A549 (cell line): ENCODE results near the gene ITIH6. TPM values are rescaled to one million over a fixed set of nuclear protein-coding genes. Genes with fewer than 3 reads are reported as not detected.
"Not testable (repeated sequence)": the region's sequence is repeated elsewhere in the genome, so short reads cannot be mapped to it uniquely, and the experiment has no call there.

Experiments
- ATAC-seq, 2 experiments: fragments of 200-7000 bp in 1 of 2; fragments of >200 bp in 1 of 2; cut with Nextera tagmentation in 1 of 2; cut with Tn5 transposase in 1 of 2; 3 replicates each; pipeline versions ENCODE4 v1.8.0 to v1.9.1; 2018 to 2020; ENCODE audit warnings: mild to moderate bottlenecking in 1 of 2, moderate library complexity in 1 of 2
- CTCF ChIA-PET: fragments of 300-600 bp; sonication (Branson Sonifier 250); formaldehyde crosslinking; extraction: SDS; loops from one replicate; lab custom pipeline; 2021; ENCODE audit warnings: antibody characterized with exemption, inconsistent platforms; lab: Yijun Ruan, JAX
- POLR2A ChIA-PET: fragments of 350-600 bp; formaldehyde crosslinking; extraction: SDS; loops from one replicate; lab custom pipeline; 2021; ENCODE audit warnings: antibody characterized with exemption, inconsistent platforms; lab: Yijun Ruan, JAX
- DNase-seq, 2 experiments: peaks; one replicate each; pipeline versions ENCODE4 v3.0.0 to v3.0.0-alpha.2; 2011 to 2016; ENCODE audit warnings: low read depth in 1 of 2, low spot score in 1 of 2
- FAIRE-seq: peaks from 2 replicates; lab custom pipeline; 2011; peaks lifted over from hg19 to GRCh38; lab: Jason Lieb, UNC
- H3K27ac ChIP-seq, 2 experiments: fragments of >200 bp; sonication (Bioruptor Twin); formaldehyde crosslinking; 3 replicates each; pipeline ENCODE4 v1.5.1; 2016 to 2017
- H3K4me1 ChIP-seq: fragments of >200 bp; sonication (Bioruptor Twin); formaldehyde crosslinking; 3 replicates; pipeline ENCODE4 v1.6.1; 2016
- H3K4me2 ChIP-seq: fragments of >200 bp; sonication (Bioruptor Twin); formaldehyde crosslinking; 3 replicates; pipeline ENCODE4 v1.6.1; 2016
- H3K4me3 ChIP-seq: fragments of >200 bp; sonication (Bioruptor Twin); formaldehyde crosslinking; 3 replicates; pipeline ENCODE4 v1.5.1; 2016
- H3K9me3 ChIP-seq: fragments of >200 bp; sonication (Bioruptor Twin); formaldehyde crosslinking; 3 replicates; pipeline ENCODE4 v1.6.1; 2016
- BHLHE40 ChIP-seq: IDR thresholded peaks from 2 replicates; pipeline ENCODE4 v1.6.1; 2012; ENCODE audit warnings: low read depth, low read length, inconsistent platforms
- CBX8 ChIP-seq: fragments of 200-600 bp; sonication (generic); IDR thresholded peaks from 2 replicates; pipeline ENCODE4 v1.6.1; 2016
- EHF ChIP-seq: fragments of 250-450 bp; sonication (Bioruptor Pico); IDR thresholded peaks from 2 replicates; pipeline ENCODE4 v1.5.0; 2020; ENCODE audit warnings: mild to moderate bottlenecking
- FOSB ChIP-seq: fragments of 250-450 bp; sonication (Bioruptor Pico); IDR thresholded peaks from 2 replicates; pipeline ENCODE4 v1.5.0; 2020; ENCODE audit warnings: mild to moderate bottlenecking, moderate library complexity
- FOSL2 ChIP-seq, 2 experiments: fragments of 450-650 bp in 1 of 2; fragments of >200 bp in 1 of 2; sonication (Bioruptor Twin) in 1 of 2; formaldehyde crosslinking; IDR thresholded peaks; 2 replicates each; pipeline versions ENCODE4 v1.5.0 to v1.6.1; 2016 to 2020; ENCODE audit warnings: mild to moderate bottlenecking in 1 of 2, moderate library complexity in 1 of 2
- HEYL ChIP-seq: fragments of 250-450 bp; sonication (Bioruptor Pico); IDR thresholded peaks from 2 replicates; pipeline ENCODE4 v1.8.0; 2021; ENCODE audit warnings: mild to moderate bottlenecking, moderate library complexity
- HOXA7 ChIP-seq: fragments of 250-450 bp; sonication (Bioruptor Pico); IDR thresholded peaks from 2 replicates; pipeline ENCODE4 v1.5.0; 2020; ENCODE audit warnings: mild to moderate bottlenecking, moderate library complexity
- JUN ChIP-seq, 2 experiments: fragments of >200 bp; sonication (Bioruptor Twin); formaldehyde crosslinking; IDR thresholded peaks; 2 replicates in 1 of 2; 3 replicates in 1 of 2; pipeline ENCODE4 v1.6.1; 2016 to 2017
- JUNB ChIP-seq: fragments of >200 bp; sonication (Bioruptor Twin); formaldehyde crosslinking; IDR thresholded peaks from 2 replicates; pipeline ENCODE4 v1.6.1; 2016
- MAFK ChIP-seq: fragments of 450-650 bp; IDR thresholded peaks from 2 replicates; pipeline ENCODE4 v1.6.1; 2014; ENCODE audit not compliant: partially characterized antibody
- MYC ChIP-seq: IDR thresholded peaks from 2 replicates; pipeline ENCODE4 v1.6.1; 2012; ENCODE audit warnings: mild to moderate bottlenecking, inconsistent platforms, low read length, improper control_type of control experiment, borderline replicate concordance
- PHF8 ChIP-seq: fragments of 200-600 bp; sonication (generic); IDR thresholded peaks from 2 replicates; pipeline ENCODE4 v1.6.1; 2016; ENCODE audit warnings: low read depth, mild to moderate bottlenecking, antibody characterized with exemption, moderate library complexity, borderline replicate concordance
- POLR2AphosphoS2 ChIP-seq: conservative IDR thresholded peaks from 2 replicates; pipeline ENCODE4 v1.6.1; 2012; ENCODE audit warnings: low read length, improper control_type of control experiment, inconsistent platforms
- RAD21 ChIP-seq, 2 experiments: fragments of >200 bp in 1 of 2; sonication (Bioruptor Twin) in 1 of 2; formaldehyde crosslinking in 1 of 2; IDR thresholded peaks in 1 of 2; conservative IDR thresholded peaks in 1 of 2; 2 replicates in 1 of 2; 3 replicates in 1 of 2; pipeline ENCODE4 v1.6.1; 2012 to 2018; ENCODE audit warnings: inconsistent platforms in 1 of 2
- RARB ChIP-seq: fragments of 250-450 bp; sonication (Bioruptor Pico); IDR thresholded peaks from 2 replicates; pipeline ENCODE4 v1.8.0; 2021; ENCODE audit warnings: mild to moderate bottlenecking, moderate library complexity
- ZNF302 ChIP-seq: fragments of 250-450 bp; sonication (Bioruptor Pico); IDR thresholded peaks from 2 replicates; pipeline ENCODE4 v1.9.0; 2021; ENCODE audit warnings: inconsistent platforms, mild to moderate bottlenecking, moderate library complexity
- ZSCAN20 ChIP-seq: fragments of 250-450 bp; sonication (Bioruptor Pico); IDR thresholded peaks from 2 replicates; pipeline ENCODE4 v1.8.0; 2022; ENCODE audit warnings: mild to moderate bottlenecking, moderate library complexity
- WGBS: methylation state at CpG from one replicate; pipeline ENCODE4 v1.1.6; 2017; ENCODE audit errors: missing lambda C conversion rate; 5-methylcytosine and 5-hydroxymethylcytosine counted together
- polyA plus RNA-seq, 4 experiments: library from polyadenylated mRNA; depleted of rRNA in 3 of 4; stranded (reverse); fragments of >200 nt; fragmentation: RNase III in 1 of 4; extraction: RNeasy Plus Mini Kit Qiagen cat#74134 plus additional on column Dnase treatment in 1 of 4; gene quantifications; 2 replicates in 3 of 4; 3 replicates in 1 of 4; pipeline ENCODE4 v1.2.3, GENCODE V29; 2011 to 2017
- TF ChIP-seq, protein P1 (sequence below): fragments of >200 bp; sonication (Bioruptor Twin); formaldehyde crosslinking; IDR thresholded peaks from 2 replicates; pipeline ENCODE4 v1.6.1; 2016
- TF ChIP-seq, protein P2 (sequence below): IDR thresholded peaks from 2 replicates; pipeline ENCODE4 v1.6.1; 2012; ENCODE audit warnings: low read depth, borderline replicate concordance

ITIH6 gene
- polyA plus RNA-seq, 2 of the 4 experiments (the other 2 are of a cell fraction): 0.04 TPM; not detected in 1

DNA sequence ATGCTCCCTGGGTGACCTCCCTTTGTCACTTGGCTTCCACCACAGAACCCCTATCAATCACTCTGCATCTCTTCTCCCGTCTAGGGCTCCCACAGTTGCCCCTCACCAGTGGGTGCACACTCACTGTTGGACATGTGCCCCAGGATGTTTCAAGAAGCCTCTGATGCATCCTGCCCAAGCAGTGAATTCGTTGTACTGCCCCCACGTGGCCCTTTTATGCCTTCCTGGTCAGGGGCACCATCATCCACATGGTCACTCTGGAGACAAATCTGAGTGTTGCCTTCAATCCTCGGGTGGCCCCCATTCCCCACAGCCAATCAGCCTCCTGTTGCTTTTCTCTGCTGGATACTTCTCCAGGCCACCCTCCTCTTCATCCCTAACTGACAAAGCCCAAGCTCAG is 12.2 kb downstream of the ITIH6 start:
- Histone ChIP-seq H3K4me2 (no peak overlapping the region), H3K27ac (no peak overlapping the region), H3K9me3 (no peaks in the 10 kb centered on the region), H3K4me3 (no peak overlapping the region), H3K4me1 (no peaks in the 10 kb centered on the region)
- FAIRE-seq (no peak), ATAC-seq (peak; percentile 13 to 84; a peak in 3 of 6 replicates), DNase-seq (peak in 1 of 2 experiments; percentile 21)
- WGBS: 4% methylated on average over 4 of the region's 4 CpGs
- ChIA-PET POLR2A (no interaction called here), CTCF (interaction anchor here (1.5 kb wide), 1 partner anchor 12 kb away, joined by 4 read pairs; the partner anchor contains the start of gene ITIH6)
- TF ChIP-seq CBX8 (no peak), RAD21 (conservative IDR thresholded peaks at IDR 0.05 in 1 of 2, IDR thresholded peaks at IDR 0.05 in 1 of 2) (peak in 1 of 2 experiments; percentile 21; a peak in 1 of 5 replicates), BHLHE40 (no peak)

DNA sequence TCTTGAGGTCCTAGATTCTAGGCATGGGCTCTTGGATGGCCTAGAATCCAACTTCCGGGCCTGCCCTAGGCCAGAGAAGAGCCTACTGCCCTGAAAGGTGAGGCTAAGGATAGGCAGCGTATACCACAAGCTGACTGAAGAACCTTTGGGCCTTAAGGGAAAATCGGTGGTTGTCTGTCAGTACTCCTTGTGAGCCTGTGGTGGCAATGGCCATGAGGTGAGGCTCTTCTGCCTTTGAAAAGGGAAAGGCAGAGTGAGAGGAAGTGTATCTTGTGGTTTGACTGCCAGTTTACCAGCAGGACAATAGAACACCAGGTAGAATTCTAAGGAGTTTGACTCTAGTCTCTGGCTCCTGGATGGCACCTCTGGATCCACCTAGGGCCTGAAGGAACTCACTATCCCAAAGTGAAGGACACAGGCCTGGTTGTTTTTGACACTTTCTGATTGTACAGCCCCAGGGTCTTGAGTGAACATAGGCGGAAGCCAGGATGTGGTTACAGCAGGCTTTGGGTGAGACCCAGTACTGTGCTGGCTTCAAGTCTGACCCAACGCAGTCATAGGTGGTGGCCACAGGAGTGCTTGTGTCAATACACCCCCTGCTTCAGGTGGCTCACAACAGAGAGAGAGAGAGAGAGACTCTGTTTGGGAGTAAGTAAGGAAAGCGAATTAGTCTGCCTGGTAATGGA is 20.9 kb downstream of the ITIH6 start:
- CTCF ChIA-PET: no interaction called here
- Histone ChIP-seq H3K9me3 (no peaks in the 10 kb centered on the region), H3K4me1 (no peaks in the 10 kb centered on the region), H3K4me3 (no peak overlapping the region), H3K27ac (no peak overlapping the region), H3K4me2 (no peak overlapping the region)
- TF ChIP-seq POLR2AphosphoS2 (no peak), FOSB (CRISPR knock-in tag) (no peak), JUN (IDR thresholded peaks at IDR 0.05) (no peak), CBX8 (no peak), HOXA7 (no peak), ZNF302 (no peak), PHF8 (no peak), FOSL2 (IDR thresholded peaks at IDR 0.05) (no peak), FOSL2 (CRISPR knock-in tag; IDR thresholded peaks at IDR 0.05) (no peak), EHF (CRISPR knock-in tag) (no peak), RARB (CRISPR knock-in tag) (no peak), HEYL (CRISPR knock-in tag) (no peak), ZSCAN20 (CRISPR knock-in tag) (no peak)
- TF ChIP-seq, protein P1, sequence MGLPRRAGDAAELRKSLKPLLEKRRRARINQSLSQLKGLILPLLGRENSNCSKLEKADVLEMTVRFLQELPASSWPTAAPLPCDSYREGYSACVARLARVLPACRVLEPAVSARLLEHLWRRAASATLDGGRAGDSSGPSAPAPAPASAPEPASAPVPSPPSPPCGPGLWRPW: no peak
- TF ChIP-seq, protein P2, sequence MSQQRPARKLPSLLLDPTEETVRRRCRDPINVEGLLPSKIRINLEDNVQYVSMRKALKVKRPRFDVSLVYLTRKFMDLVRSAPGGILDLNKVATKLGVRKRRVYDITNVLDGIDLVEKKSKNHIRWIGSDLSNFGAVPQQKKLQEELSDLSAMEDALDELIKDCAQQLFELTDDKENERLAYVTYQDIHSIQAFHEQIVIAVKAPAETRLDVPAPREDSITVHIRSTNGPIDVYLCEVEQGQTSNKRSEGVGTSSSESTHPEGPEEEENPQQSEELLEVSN: no peak
- no peak for ATAC-seq
- WGBS: 41% methylated on average over 6 of the region's 6 CpGs
- POLR2A ChIA-PET: no interaction called here
- no peak for FAIRE-seq
- no peak for DNase-seq

DNA sequence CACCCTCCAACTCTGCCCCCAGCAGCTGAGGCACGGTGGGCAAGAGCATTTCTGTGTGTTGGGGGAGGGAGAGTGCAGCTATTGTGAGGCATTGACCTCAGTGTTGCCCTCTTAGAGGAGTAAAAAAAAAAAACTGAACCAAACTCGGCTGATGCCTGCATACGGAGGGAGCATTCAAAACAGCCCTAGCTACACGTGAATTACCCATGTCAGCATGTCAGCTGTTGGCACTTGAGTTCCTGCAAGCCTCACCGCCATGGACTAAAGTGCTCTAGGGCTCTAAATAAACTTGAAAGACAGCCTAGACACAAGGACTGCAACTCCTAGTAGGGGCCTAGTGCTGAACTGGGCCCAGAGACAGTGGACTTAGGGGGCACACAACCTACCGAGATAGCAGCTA is 22.0 kb downstream of the ITIH6 start:
- H3K4me2 ChIP-seq: no peak overlapping the region
- DNase-seq: no peak
- FAIRE-seq: no peak
- H3K27ac ChIP-seq: no peak overlapping the region
- no peak for ATAC-seq
- POLR2A ChIA-PET: no interaction called here
- 59% methylated on average over 5 of the region's 6 CpGs for whole genome bisulfite sequencing
- H3K4me3 ChIP-seq: no peak overlapping the region
- TF ChIP-seq JUNB (no peak), MYC (no peak), MAFK (no peak), BHLHE40 (no peak)
- H3K4me1 ChIP-seq: no peaks in the 10 kb centered on the region
- CTCF ChIA-PET: no interaction called here
- H3K9me3 ChIP-seq: no peaks in the 10 kb centered on the region

DNA sequence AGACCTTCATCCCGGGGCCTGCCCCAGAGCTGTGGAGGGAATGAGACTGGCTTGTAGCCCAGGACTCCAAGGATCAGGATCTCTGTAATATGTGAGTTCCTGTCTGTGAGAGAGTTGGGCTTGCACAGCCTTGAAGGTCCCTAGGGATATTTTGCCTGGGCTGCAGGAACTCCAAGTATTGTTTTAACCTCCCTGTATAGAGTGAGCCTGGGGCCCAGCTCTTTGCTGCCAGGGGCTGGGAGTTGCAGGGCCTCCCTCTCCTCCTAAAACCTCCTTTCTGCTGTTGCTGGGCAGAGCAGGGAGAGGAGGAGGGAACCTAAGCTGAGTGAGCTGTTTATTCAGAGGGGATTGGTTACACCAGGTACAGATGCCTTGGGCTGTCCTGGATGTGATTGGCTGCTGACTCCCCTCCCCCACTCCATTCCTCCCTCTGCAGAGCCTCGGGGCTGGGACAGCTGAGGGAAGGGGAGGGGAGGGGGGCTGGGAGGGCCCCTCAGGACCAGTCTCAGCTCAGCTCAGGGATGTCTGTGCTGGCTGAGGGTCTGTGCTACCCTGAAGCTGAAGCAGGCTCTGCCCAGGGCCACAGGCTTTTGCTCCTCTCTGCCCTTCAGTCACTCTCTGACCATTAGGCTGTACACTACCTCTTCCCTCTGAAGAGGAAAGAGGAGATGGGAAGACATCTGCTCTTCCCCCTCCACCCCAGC is 23.5 kb downstream of the ITIH6 start:
- DNase-seq, H3K4me3 ChIP-seq, CTCF ChIA-PET, H3K9me3 ChIP-seq, H3K27ac ChIP-seq, H3K4me2 ChIP-seq, POLR2A ChIA-PET, H3K4me1 ChIP-seq: not testable (repeated sequence)
- ATAC-seq: 0 out of 6 replicates have a peak, but pooled peaks of 1 of the 2 experiments have one; percentile 25
- WGBS: 0% methylated on average over 1 of the region's 2 CpGs
- FAIRE-seq: peak; percentile 65
